Skin epidermis (tissue), 12 donors: Measurements from ENCODE around the gene DAP3.
"Not testable (repeated sequence)": the region's sequence is repeated elsewhere in the genome, so short reads cannot be mapped to it uniquely, and the experiment has no call there.

ENCODE experiments used
- H3K27ac ChIP-seq, 21 experiments: fragments of 200-600 bp; sonication (generic) in 11 of 21; one replicate each; pipeline ENCODE4 v1.5.0; 2020; ENCODE audit warnings: mild to moderate bottlenecking in 3 of 21, inconsistent platforms in 2 of 21, moderate library complexity in 2 of 21
- H3K4me3 ChIP-seq, 7 experiments: fragments of 200-600 bp; sonication (generic) in 2 of 7; one replicate each; pipeline ENCODE4 v1.5.0; 2020; ENCODE audit warnings: inconsistent platforms in 2 of 7, mild to moderate bottlenecking in 2 of 7, moderate library complexity in 1 of 7

Gene DAP3

DNA sequence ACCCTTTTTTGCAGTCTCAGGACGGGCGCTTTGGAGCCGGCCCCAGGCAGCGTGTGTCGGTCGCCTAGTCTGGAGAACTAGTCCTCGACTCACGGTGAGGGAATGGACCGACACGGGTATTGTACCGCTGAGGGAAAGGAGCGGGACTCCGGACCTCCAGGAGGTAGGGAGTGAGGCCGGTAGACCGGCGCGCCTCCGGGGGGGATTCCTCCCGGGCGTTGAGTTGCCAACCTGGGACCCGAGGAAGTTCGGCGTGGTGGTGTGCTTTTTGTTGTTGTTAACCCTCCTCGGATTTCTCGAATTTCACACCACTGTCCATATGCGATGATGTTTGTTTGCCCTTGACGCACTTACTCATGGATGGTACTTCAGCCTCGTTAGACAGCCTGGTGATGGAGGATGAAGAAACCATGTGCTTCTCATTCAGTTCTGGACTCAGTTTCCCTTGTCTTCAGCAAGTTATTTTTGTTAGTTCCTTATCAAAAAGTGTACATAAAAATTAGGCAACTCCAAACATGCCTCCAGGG is at the start of gene DAP3:
Gene DAP3, plus strand, starts transcription at position 11 of the 527 bp plus-strand sequence. CDS start 20,689 bp downstream, outside the sequence.
- H3K4me3 ChIP-seq: peak within 1 kb of the TSS; percentile 67 to 98 (median 87)

GRCh38 chr1:155640367-155640766 is 48.5 kb upstream of the DAP3 start:
- no peak overlapping the region for H3K4me3 ChIP-seq
- H3K27ac ChIP-seq: no peak overlapping the region

More for the DNA sequence above, at the start of gene DAP3:
- peak within 1 kb of the TSS; percentile 95 to 100 (median 99) for H3K27ac ChIP-seq

GRCh38 chr1:155642559-155643180 is 46.2 kb upstream of the DAP3 start:
- H3K27ac ChIP-seq, H3K4me3 ChIP-seq: not testable (repeated sequence)

- Histone ChIP-seq H3K27ac (no peak overlapping the region), H3K4me3 (no peak overlapping the region)
Observed at GRCh38 chr1:155643230-155643629, 45.7 kb upstream of the DAP3 start.

- Histone ChIP-seq H3K4me3 (no peak overlapping the region), H3K27ac (peak overlapping the region in 3 of 21 experiments; percentile 10 to 58 (median 58))
Observed at GRCh38 chr1:155645034-155645598, 43.8 kb upstream of the DAP3 start.

- H3K4me3 ChIP-seq: no peak overlapping the region
- H3K27ac ChIP-seq: peak overlapping the region in 4 of 21 experiments; percentile 7 to 58 (median 34)
Observed at GRCh38 chr1:155645648-155646047, 43.2 kb upstream of the DAP3 start.

GRCh38 chr1:155646307-155646706 is 42.6 kb upstream of the DAP3 start:
- H3K27ac ChIP-seq: peak overlapping the region in 5 of 21 experiments; percentile 7 to 58 (median 38)
- no peak overlapping the region for H3K4me3 ChIP-seq

DNA sequence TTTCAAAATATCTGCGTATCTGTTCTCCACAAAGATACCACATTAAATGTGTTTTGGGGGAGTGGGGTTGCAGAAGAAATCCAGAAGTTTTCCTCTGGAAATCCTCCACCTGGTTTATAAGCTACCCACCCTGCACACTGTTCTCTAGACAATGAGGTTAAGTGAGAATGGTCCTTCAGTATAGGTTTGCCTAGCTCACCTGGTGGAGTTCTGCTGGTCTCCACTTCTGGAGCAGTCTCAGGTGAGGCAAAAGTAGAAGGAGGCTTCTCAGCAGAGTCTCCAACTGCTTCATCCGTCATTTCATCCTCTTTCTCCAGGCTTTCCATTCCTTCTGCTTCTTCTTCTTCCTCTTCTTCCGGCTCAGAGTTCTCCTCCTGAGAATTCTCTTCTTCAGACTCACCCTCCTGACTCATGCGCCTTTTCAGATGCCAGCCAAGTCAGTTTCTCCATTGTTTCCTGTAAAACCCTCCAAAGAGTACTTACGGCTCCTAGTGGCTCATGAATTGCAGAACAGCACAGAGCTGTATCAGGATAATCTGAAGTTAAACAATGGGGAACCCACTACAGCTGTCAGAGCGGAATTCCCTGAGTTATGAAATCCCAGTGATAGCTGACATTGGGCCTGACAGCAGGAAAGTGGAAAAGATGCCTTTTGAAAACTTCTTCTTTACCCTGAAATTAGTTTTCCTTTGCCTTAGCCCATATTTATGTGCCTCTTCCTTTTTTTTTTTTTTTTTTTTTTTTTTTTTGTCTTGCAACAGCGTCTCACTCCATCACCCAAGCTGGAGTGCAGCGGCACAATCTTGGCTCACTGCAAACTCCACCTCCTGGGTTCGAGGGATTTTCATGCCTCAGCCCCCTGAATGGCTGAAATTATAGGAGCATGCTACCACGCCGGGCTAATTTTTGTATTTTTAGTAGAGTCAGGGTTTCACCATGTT is 40.4 kb upstream of the DAP3 start:
- H3K27ac ChIP-seq: peak overlapping the region in 15 of 21 experiments; percentile 29 to 75 (median 64)

DNA sequence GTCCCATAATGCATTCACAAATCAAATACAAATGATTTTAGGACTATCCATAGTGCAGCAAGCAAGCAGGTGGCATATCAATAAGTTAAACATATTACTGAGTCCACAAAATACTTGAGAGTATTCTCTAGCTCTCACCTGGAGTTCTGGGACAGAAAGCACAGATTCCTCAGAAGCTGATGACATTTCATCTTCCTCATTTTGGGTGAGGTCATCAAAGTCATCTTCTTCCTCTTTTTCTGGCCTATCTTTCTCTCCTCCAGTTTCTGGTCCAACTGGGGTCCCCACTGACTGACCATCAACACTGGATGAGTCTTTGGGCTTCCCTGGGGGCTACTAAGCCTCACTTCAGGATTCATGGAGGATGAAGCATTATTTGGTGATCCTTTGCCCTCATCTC is 39.2 kb upstream of the DAP3 start:
- H3K27ac ChIP-seq: no peak overlapping the region

More for the DNA sequence above, 40.4 kb upstream of the DAP3 start:
- peak overlapping the region in 4 of 7 experiments; percentile 10 to 22 (median 14) for H3K4me3 ChIP-seq

DNA sequence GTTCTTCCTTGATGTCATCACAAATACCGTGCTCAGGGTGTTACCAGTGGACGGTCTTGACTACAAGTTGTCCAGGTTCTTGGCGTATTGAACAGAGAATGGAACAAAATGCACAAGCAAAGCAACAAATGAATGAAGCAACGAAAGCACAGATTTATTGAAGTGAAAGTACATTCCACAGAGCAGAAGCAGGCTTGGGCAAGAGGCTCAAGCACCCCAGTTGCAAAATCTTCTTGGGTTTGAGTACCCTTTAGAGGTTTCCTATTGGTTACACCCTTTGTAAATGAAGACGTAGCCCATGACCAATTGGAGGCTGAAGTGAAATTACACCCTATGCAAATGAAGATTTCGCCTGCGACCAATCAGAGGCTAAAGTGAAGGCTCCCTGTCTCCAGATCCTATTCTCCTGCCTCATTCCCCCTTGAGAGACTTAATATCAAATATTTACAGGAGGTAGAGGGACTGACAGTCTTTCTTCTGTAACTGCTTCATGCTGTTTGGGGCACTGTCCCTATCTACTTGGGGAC is 38.6 kb upstream of the DAP3 start:
- Histone ChIP-seq H3K4me3 (no peak overlapping the region), H3K27ac (peak overlapping the region in 3 of 21 experiments; percentile 24 to 66 (median 38))

More for the DNA sequence above, 39.2 kb upstream of the DAP3 start:
- H3K4me3 ChIP-seq: no peak overlapping the region

GRCh38 chr1:155651861-155652661 is 36.8 kb upstream of the DAP3 start:
- H3K27ac ChIP-seq: peak overlapping the region in 10 of 21 experiments; percentile 4 to 66 (median 30)

GRCh38 chr1:155652951-155653350 is 35.9 kb upstream of the DAP3 start:
- Histone ChIP-seq H3K4me3 (no peak overlapping the region), H3K27ac (no peak overlapping the region)

More at GRCh38 chr1:155651861-155652661, 36.8 kb upstream of the DAP3 start:
- no peak overlapping the region for H3K4me3 ChIP-seq

DNA sequence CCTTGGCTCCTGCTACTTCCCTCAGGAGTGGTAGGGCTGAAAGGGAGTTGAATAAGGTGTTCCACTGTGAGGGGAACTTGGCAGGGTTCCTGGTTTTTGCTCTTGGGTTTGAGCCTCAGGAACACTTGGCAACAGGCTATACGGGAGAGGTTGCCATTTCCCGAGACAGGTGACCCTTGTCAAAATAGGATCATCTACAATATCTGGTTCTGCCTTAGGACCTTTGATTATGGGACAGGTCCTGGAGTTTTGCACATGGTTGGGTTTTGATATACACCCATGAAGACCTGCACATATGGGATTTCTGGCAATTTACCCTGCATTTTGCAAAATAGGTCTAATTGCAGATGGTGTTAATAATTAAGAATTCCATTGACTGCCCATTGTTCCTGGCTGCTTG is 31.4 kb upstream of the DAP3 start:
- Histone ChIP-seq H3K4me3 (no peak overlapping the region), H3K27ac (no peak overlapping the region)

GRCh38 chr1:155661239-155661638 is 27.7 kb upstream of the DAP3 start:
- not testable (repeated sequence) for H3K27ac ChIP-seq, H3K4me3 ChIP-seq

DNA sequence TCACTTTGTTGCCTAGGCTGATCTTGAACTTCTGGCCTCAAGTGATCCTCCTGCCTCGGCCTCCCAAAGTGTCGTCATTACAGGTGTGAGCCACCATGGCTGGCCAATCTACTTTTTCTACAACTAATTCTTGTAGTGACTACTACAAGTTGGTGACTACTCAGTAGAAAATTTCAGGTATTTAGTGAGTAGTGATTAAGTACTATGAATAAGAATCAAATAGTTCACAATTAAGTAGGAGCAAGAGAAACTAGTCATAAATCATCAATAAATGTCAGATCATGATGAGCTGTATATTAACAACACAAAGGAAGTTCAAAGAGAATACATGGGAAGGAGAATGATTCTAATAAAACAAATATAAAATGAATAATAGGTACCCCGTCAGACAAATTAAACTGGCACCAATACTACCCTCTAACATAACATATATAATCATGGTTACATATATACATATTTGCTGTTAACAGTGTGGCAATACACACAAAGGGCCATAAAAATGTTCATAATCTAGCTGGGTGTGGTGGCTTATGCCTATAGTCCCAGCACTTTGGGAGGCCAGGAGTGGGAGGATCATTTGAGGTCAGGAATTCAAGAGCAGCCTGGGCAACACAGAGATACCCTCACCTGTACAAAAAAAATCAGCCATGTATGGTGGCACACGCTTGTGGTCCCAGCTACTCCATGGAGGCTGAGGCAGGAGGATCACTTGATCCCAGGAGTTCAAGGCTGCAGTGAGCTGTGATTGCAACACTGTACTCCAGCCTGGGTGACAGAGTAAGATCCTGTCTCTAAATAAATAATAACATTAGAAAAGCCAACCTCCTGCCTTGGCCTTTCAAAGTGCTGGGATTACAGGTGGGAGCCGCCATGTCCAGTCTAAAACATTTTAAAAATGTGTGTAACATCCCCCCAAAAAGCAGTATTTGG is 19.4 kb upstream of the DAP3 start:
- H3K4me3 ChIP-seq: no peak overlapping the region
- no peak overlapping the region for H3K27ac ChIP-seq

GRCh38 chr1:155671750-155672149 is 17.1 kb upstream of the DAP3 start:
- Histone ChIP-seq H3K27ac (no peak overlapping the region), H3K4me3 (no peak overlapping the region)

DNA sequence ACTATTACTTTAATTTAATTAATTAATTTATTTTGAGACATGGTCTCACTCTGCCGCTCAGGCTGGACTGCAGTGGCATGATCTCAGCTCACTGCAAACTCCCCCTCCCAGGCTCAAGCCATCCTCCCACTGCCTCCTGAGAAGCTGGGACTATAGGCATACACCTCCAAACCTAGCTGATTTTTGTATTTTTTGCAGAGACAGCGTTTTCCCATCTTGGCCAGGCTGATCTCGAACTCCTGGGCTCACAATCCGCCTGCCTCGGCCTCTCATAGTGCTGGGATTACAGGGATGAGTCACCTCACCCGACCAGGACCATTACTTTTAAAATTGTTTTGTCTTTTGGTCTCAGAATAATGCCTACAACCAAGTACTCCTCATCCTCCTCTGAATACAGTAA is 15.9 kb upstream of the DAP3 start:
- no peak overlapping the region for H3K4me3 ChIP-seq
- H3K27ac ChIP-seq: no peak overlapping the region

DNA sequence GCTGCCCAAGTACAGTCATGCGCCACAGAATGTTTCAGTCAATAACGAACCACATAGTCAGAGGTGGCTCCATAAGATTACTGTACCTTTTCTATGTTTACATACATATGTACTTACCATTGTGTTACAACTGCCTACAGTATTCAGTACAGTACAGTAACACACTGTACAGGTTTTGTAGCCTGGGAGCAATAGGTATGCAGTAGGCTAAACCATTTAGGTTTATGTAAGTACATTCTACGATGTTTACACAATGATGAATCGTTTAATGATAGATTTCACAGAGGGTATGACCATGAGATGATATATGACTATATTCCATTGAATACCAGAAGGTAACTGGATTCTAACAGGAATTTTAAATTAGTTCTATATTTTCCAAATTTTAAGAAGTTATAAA is 10.9 kb upstream of the DAP3 start:
- Histone ChIP-seq H3K27ac (no peak overlapping the region), H3K4me3 (no peak overlapping the region)
